Mucosa of descending colon (tissue), 3 donors: ENCODE measurements around the gene MAN1B1. TPM values are rescaled to one million over a fixed set of nuclear protein-coding genes. Genes with fewer than 3 reads are reported as not detected.
A peak's percentile ranks its signal among the peaks of the same experiment; 100 is the strongest.

ENCODE experiments used
- ATAC-seq: fragments of 200-7000 bp; cut with Tn5 transposase; one replicate; pipeline ENCODE4 v1.9.1; 2020; ENCODE audit warnings: mild to moderate bottlenecking, moderate library complexity
- DNase-seq, 3 donors: peaks; one replicate each; pipeline ENCODE4 v3.0.0-alpha.2; 2020
- H3K36me3 ChIP-seq: fragments of 200-600 bp; one replicate; pipeline ENCODE4 v1.8.0; 2021; ENCODE audit warnings: low read depth, mild to moderate bottlenecking
- H3K4me1 ChIP-seq: fragments of 200-600 bp; one replicate; pipeline ENCODE4 v1.8.0; 2021; ENCODE audit warnings: low read depth, mild to moderate bottlenecking
- H3K4me3 ChIP-seq: fragments of 200-600 bp; one replicate; pipeline ENCODE4 v1.8.0; 2021; ENCODE audit warnings: mild to moderate bottlenecking
- H3K9me3 ChIP-seq: fragments of 200-600 bp; one replicate; pipeline ENCODE4 v1.8.0; 2021; ENCODE audit warnings: mild to moderate bottlenecking
- CTCF ChIP-seq: fragments of 200-600 bp; IDR thresholded peaks from one replicate; pipeline ENCODE4 v1.8.0; 2022; ENCODE audit warnings: antibody characterized with exemption, mild to moderate bottlenecking
- intact Hi-C, 2 donors: fragments of 100-400 bp; cut with DNase I in 1 of 2; cut with micrococcal nuclease in 1 of 2; formaldehyde crosslinking; loops; one replicate each; pipeline versions ENCODE4 v1.11.0 to v1.11.1; 2022; cut with DNase I, micrococcal nuclease
- total RNA-seq, 3 donors: library from RNA; stranded (reverse); fragmentation: NEBNext Ultra II Directional in 2 of 3; extraction: Animal tissue kit (Norgen Biotek cat#: 25700) in 2 of 3; gene quantifications; one replicate each; pipeline versions ENCODE4 v1.2.1 to v1.2.4, GENCODE V29; 2021 to 2023
- donor health status: DM: no; HTN: no; CAD: no; lungs with moderate emphysema.
- donor health status: DM: no; HTN: no; CAD: no.
- donor health status: DM: no; HTN: yes; CAD: no.

Gene MAN1B1
- total RNA-seq, 3 donors from 2014 or later: 36.1 to 55.4 (median 52.7) TPM

DNA sequence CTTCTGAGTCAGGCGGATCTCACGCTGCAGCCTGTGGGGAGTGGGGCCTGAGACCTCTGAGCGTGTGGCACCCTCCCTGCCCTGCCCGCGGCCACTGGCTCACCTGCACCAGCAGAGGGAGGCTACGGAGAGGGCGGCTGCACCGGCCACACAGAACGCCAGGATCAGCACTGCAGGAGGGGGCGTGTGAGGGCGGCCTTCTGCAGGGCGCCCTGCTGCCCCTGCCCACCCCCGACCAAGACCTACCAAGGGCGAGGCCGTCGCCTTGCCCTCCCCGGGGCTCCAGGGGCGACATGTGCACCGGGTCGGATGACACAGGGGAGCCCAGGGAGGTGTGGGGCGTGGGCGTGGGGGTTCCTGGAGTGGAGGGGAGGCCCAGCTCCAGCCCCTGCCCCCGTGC is 46.2 kb upstream of the MAN1B1 start:
- Histone ChIP-seq H3K4me3 (no peak overlapping the region), H3K4me1 (peaks cover 18% of the 10 kb centered on the region), H3K36me3 (no peaks in the 10 kb centered on the region), H3K9me3 (no peaks in the 10 kb centered on the region)
- intact Hi-C loops: no loop called here
- DNase-seq (no peak), ATAC-seq (no peak)
- TF ChIP-seq CTCF: no peak

DNA sequence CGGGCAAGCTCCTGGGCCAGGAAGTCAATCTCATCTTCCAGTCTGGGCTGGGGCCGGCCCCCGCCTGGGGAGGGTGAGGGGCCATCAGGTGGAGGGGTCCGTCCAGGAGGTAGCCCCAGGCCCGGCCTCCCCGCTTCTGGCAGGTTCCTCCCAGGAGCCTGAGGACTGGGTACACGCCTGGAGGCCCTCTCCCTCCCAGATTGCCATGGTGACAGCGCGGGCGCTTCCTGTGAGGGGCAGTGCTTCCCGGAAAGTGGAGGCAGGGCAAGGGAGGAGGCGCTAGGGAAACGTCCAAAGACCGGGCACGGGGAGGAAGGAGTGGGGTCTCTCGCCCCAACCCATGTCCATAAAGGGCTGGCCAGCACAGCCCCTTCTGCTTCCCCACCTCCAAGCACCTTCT is 45.7 kb upstream of the MAN1B1 start:
- no peaks in the 10 kb centered on the region for H3K36me3 ChIP-seq
- no peak for ATAC-seq
- H3K4me3 ChIP-seq: no peak overlapping the region
- peaks cover 20% of the 10 kb centered on the region for H3K4me1 ChIP-seq
- intact Hi-C loops: no loop called here
- peak in 1 of 3 donors; percentile 6 for DNase-seq
- H3K9me3 ChIP-seq: no peaks in the 10 kb centered on the region
- no peak for TF ChIP-seq CTCF

- intact Hi-C loops: no loop called here
- Histone ChIP-seq H3K4me3 (no peak overlapping the region), H3K36me3 (no peaks in the 10 kb centered on the region), H3K9me3 (no peaks in the 10 kb centered on the region), H3K4me1 (peaks cover 24% of the 10 kb centered on the region)
- ATAC-seq: no peak
- DNase-seq: no peak
- TF ChIP-seq CTCF: no peak
Observed at GRCh38 chr9:137042751-137043727, 43.7 kb upstream of the MAN1B1 start.

GRCh38 chr9:137044037-137044436 is 42.7 kb upstream of the MAN1B1 start:
- intact Hi-C loops: no loop called here
- H3K4me3 ChIP-seq: no peak overlapping the region
- DNase-seq (peak in 1 of 3 donors; percentile 56), ATAC-seq (no peak)
- no peaks in the 10 kb centered on the region for H3K9me3 ChIP-seq
- H3K4me1 ChIP-seq: peaks cover 28% of the 10 kb centered on the region
- no peak for TF ChIP-seq CTCF
- no peaks in the 10 kb centered on the region for H3K36me3 ChIP-seq

GRCh38 chr9:137044502-137045177 is 42.1 kb upstream of the MAN1B1 start:
- peak; percentile 67 for ATAC-seq
- peaks cover 28% of the 10 kb centered on the region for H3K4me1 ChIP-seq
- no peak overlapping the region for H3K4me3 ChIP-seq
- no peaks in the 10 kb centered on the region for H3K9me3 ChIP-seq
- TF ChIP-seq CTCF: no peak
- intact Hi-C loops: no loop called here
- no peaks in the 10 kb centered on the region for H3K36me3 ChIP-seq
- peak; percentile 66 to 75 (median 74) for DNase-seq
